Measurements from ENCODE around the gene GTF3A.
A peak's percentile ranks its signal among the peaks of the same experiment; 100 is the strongest.

GTF3A gene

GRCh38 chr13:27476943-27477703 lies 52.7 kb downstream of the GTF3A start:
- no peak overlapping the region for H3K4me3 ChIP-seq (ENCODE audit: low read length)
- DNase-seq (ENCODE audit: low read depth), result no peak
- no peak for TF ChIP-seq CTCF (conservative IDR thresholded peaks at IDR 0.05; ENCODE audit: low read depth, low read length)

GRCh38 chr13:27481766-27482165 lies 57.3 kb downstream of the GTF3A start:
- H3K4me3 ChIP-seq (ENCODE audit: low read length), result no peak overlapping the region
- no peak for DNase-seq (ENCODE audit: low read depth)
- TF ChIP-seq CTCF (conservative IDR thresholded peaks at IDR 0.05; ENCODE audit: low read depth, low read length), result peak; percentile 78

GRCh38 chr13:27482983-27483382 lies 58.6 kb downstream of the GTF3A start:
- DNase-seq (ENCODE audit: low read depth), result no peak
- TF ChIP-seq CTCF (conservative IDR thresholded peaks at IDR 0.05; ENCODE audit: low read depth, low read length), result no peak
- no peak overlapping the region for H3K4me3 ChIP-seq (ENCODE audit: low read length)

- no peak for DNase-seq (ENCODE audit: low read depth)
- no peak overlapping the region for H3K4me3 ChIP-seq (ENCODE audit: low read length)
- TF ChIP-seq CTCF (conservative IDR thresholded peaks at IDR 0.05; ENCODE audit: low read depth, low read length), result no peak
Observed at GRCh38 chr13:27483421-27483820, 59.0 kb downstream of the GTF3A start.
